ENCODE data around the gene MLXIP. TPM values are rescaled to one million over a fixed set of nuclear protein-coding genes. Genes with fewer than 3 reads are reported as not detected.

MLXIP gene
- total and polyA plus RNA-seq, 9 of the 15 experiments (the other 6 are each of a cell fraction or from before 2014, with no cell fraction given), result 2.2 to 66.3 (median 18.1) TPM

- 65% methylated on average over 4 of the region's 6 CpGs for WGBS (ENCODE audit: insufficient coverage, low coverage, missing lambda C conversion rate)
- no peaks in the 10 kb centered on the region for H3K79me2 ChIP-seq (ENCODE audit: control insufficient read depth, insufficient read depth, low read length)
- H3K4me2 ChIP-seq (ENCODE audit: insufficient read depth, low read length), result no peak overlapping the region
- H3K9ac ChIP-seq (ENCODE audit: insufficient read depth in 1 of 2, low read depth in 2 of 2, low read length in 2 of 2), result no peak overlapping the region
- TF ChIP-seq NBN (IDR thresholded peaks at IDR 0.05; ENCODE audit: low read depth), result no peak
- no peak for TF ChIP-seq TRIM28 (IDR thresholded peaks at IDR 0.05)
- TF ChIP-seq SIX5 (IDR thresholded peaks at IDR 0.05; ENCODE audit: borderline replicate concordance in 1 of 2, insufficient read depth in 1 of 2, low read depth in 1 of 2, low read length in 2 of 2), result no peak
- no peak for TF ChIP-seq MAFF (IDR thresholded peaks at IDR 0.05; ENCODE audit: low read length)
- no peak for TF ChIP-seq NR0B1 (IDR thresholded peaks at IDR 0.05; ENCODE audit: partially characterized antibody)
- no peak for TF ChIP-seq TAF9B (IDR thresholded peaks at IDR 0.05; ENCODE audit: partially characterized antibody)
- no peak for TF ChIP-seq SMARCB1 (IDR thresholded peaks at IDR 0.05; ENCODE audit: insufficient read length, low read depth)
- TF ChIP-seq KDM2B (CRISPR knock-in tag; IDR thresholded peaks at IDR 0.05), result no peak
- no peak for TF ChIP-seq ZNF76 (CRISPR knock-in tag; IDR thresholded peaks at IDR 0.05; ENCODE audit: borderline replicate concordance)
- TF ChIP-seq CTBP1 (IDR thresholded peaks at IDR 0.05; ENCODE audit: borderline replicate concordance), result no peak
- TF ChIP-seq HOXB6 (CRISPR knock-in tag; IDR thresholded peaks at IDR 0.05; ENCODE audit: borderline replicate concordance), result no peak
- no peak for TF ChIP-seq ZNF23 (CRISPR knock-in tag; IDR thresholded peaks at IDR 0.05)
- TF ChIP-seq CHCHD3 (CRISPR knock-in tag; IDR thresholded peaks at IDR 0.05), result no peak
- TF ChIP-seq SRSF7 (optimal IDR thresholded peaks at IDR 0.05; ENCODE audit: low read depth, low read length), result no peak
- TF ChIP-seq POLR2H (tag; IDR thresholded peaks at IDR 0.05; ENCODE audit: low read depth), result no peak
- no peak for TF ChIP-seq GMEB1 (CRISPR knock-in tag; IDR thresholded peaks at IDR 0.05)
- H3K9me3 ChIP-seq (replicated peaks; ENCODE audit: control insufficient read depth, insufficient read depth, low read depth, low read length), result no peaks in the 10 kb centered on the region
- H3K4me1 ChIP-seq (replicated peaks in 1 of 2; ENCODE audit: control insufficient read depth in 2 of 2, insufficient read depth in 2 of 2, low read length in 2 of 2), result peaks cover 0 to 27% of the 10 kb centered on the region in 2 experiments; a peak in 1 of 5 replicates
- DNase-seq (ENCODE audit: extremely low read depth in 1 of 4, low spot score in 3 of 4) (no peak), FAIRE-seq (no peak), ATAC-seq (no peak)
- ChIA-PET CTCF (ENCODE audit: low intra/inter-chr PET ratio) (no interaction called here), POLR2A (interaction anchor here (0.6 to 1.4 kb wide), 3 partner anchors 14 to 80 kb away, joined by 3 read pairs; no protein-coding TSS in a partner anchor)
- no peak overlapping the region for H2AFZ ChIP-seq (ENCODE audit: low read depth, low read length)
- no TSS peak for BruUV-seq (replicated peaks)
- no peaks in the 10 kb centered on the region for H3K27me3 ChIP-seq (ENCODE audit: control insufficient read depth in 2 of 2, insufficient read depth in 2 of 2, low read length in 2 of 2)
- intact Hi-C loops (cut with micrococcal nuclease), result no loop called here
- peaks cover 41% of the 10 kb centered on the region for H4K20me1 ChIP-seq (replicated peaks; ENCODE audit: control insufficient read depth, insufficient read depth, low read length)
- peaks cover 9% of the 10 kb centered on the region for H3K9me1 ChIP-seq (ENCODE audit: control insufficient read depth, insufficient read depth, low read length)
- in situ Hi-C loops (cut with MboI), result no loop called here
- no peak overlapping the region for H3K4me3 ChIP-seq
- H3K36me3 ChIP-seq (ENCODE audit: control insufficient read depth, insufficient read depth, low read length), result peaks cover 59% of the 10 kb centered on the region; the same call in 2 of the 3 replicates
- H3K27ac ChIP-seq (ENCODE audit: extremely low read depth, low read depth, low read length), result no peak overlapping the region
These were observed 64.3 kb downstream of the MLXIP start for GRCh38 chr12:122142857-122143256.

All from K562 (cell line).